ENCODE data around the gene RAD17.

RAD17 gene

DNA sequence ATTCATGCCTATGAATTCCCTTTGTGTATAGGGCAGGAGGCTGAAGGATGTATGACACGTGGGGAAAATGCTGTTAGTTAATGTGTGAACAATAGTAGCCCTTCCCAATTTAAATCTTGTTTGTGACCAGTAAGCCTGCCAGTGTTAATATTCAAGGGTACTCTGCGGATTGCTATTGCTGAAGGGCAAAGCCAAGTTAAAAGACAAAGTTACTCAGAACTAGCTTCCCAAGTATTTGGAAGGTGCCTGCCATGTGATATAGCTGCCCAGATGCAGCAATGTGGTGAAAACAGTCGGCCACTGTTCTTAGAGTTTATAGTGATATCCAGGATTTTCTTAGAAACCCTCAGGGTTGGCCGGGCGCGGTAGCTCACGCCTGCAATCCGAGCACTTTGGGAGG, 79.9 kb downstream of the RAD17 start:
- TF ChIP-seq CTCF (IDR thresholded peaks at IDR 0.05): no peak

GRCh38 chr5:69450116-69450515, 80.5 kb downstream of the RAD17 start:
- TF ChIP-seq CTCF (IDR thresholded peaks at IDR 0.05): no peak

DNA sequence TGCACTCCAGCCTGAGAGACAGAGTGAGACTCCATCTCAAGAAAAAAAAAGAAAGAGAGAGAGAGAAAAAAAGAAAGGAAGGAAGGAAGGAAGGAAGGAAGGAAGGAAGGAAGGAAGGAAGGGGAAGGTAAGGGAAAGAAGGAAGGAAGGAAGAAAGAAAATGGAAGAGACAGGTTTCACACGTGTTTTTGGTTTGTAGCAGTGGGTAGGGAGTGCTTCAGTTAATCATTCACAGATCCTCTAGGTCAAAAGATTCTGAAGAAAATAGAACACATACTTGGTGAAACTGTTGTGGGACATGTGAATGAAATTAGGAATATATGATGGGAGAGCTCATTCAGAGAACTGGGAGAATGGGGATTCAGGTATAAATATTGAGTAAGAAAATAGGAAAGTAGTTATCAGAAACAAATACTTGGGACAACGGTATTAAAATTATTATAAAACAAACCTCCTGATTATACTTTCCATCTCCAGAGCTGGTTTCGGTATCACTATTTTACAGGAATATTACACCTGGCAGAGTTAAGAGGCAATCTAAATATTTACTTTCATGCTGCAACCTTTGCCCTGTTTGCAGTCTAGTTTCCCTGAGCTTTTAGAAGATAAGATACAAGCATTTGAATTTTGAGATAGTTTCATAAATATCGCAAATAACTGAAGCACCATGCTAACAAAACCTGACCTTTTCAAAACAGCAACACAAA, 82.5 kb downstream of the RAD17 start:
- TF ChIP-seq CTCF (IDR thresholded peaks at IDR 0.05): no peak

DNA sequence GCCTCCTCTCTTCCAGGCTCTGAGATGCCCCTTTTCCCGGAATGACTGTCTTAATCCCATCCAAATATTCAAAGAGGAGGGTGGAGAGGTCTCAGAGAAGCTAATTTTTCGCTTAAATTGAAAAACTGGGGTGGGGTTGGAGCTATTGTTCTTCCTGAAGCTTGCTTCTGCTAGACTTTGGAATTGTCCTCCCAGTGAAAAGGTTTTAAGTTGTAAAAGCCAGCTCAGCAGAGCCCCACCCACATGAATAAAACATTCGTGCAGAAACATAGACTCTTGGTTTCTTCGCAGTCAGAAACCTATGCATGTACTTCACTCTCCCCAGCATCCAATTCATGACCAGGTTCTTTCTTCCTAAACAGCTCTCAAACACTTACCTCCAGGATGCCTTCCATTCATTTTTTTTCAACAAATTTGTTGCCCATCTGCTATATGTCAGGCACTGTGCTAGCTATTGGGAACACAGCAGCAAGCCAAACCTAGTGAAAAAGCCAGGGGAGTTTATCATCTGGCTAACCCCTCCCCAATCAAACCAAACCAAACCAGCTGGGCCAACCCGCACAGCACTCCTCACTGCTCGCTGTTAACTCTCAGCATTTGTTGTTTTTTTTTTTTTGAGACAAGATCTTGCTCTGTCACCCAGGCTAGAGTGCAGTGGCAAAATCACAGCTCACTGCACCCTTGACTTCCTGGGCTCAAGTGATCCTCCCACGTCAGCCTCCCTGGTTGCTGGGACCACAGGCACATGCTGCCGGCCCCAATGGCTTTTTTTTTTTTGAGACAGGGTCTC, 85.0 kb downstream of the RAD17 start:
- no peak for TF ChIP-seq CTCF (IDR thresholded peaks at IDR 0.05)

DNA sequence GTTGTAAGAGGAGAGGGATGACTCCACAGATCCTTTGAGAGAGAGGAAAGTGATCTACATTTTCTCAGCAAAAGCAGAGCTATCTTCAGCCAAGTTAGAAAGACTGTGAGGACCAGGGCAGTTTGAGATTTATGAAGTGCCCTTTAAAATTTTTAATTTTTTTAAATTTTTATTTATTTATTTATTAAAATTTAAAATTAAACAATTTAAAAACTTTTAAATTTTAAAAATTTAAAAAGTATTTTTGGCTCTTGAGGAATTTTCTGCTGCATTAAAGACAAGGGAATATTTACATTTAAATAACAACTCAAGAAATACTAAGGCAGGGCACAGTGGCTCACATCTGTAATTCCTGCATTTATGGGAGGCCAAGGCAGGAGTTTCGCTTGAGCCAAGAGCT, 92.6 kb downstream of the RAD17 start:
- no peak for TF ChIP-seq CTCF (IDR thresholded peaks at IDR 0.05)

Measured in LNCAP (cell line).